ENCODE data around the gene CMPK2.
A peak's percentile ranks its signal among the peaks of the same experiment; 100 is the strongest.
"Not testable (repeated sequence)": the region's sequence is repeated elsewhere in the genome, so short reads cannot be mapped to it uniquely, and the experiment has no call there.

The CMPK2 gene

GRCh38 chr2:6880200-6880733 is 14.6 kb upstream of the CMPK2 start:
- no peak for DNase-seq

GRCh38 chr2:6879011-6879410 is 13.3 kb upstream of the CMPK2 start:
- DNase-seq = no peak

GRCh38 chr2:6878549-6878948 is 12.8 kb upstream of the CMPK2 start:
- DNase-seq = no peak

- peak; percentile 23 for DNase-seq
Observed at GRCh38 chr2:6877402-6878304, 11.9 kb upstream of the CMPK2 start, which contains the start of gene RSAD2. RSAD2 (plus strand) TSS chr2:6877777; CDS start chr2:6877801, 24 bp downstream.

GRCh38 chr2:6876309-6876708 is 10.6 kb upstream of the CMPK2 start:
- DNase-seq = no peak

GRCh38 chr2:6874032-6874431 is 8.3 kb upstream of the CMPK2 start:
- DNase-seq = no peak

- no peak for DNase-seq
Observed at GRCh38 chr2:6872394-6872793, 6.7 kb upstream of the CMPK2 start.

- DNase-seq = no peak
Observed at GRCh38 chr2:6866982-6867381, 1.3 kb upstream of the CMPK2 start.

- DNase-seq = peak; percentile 31
Observed at GRCh38 chr2:6866275-6866671, 566 bp upstream of the CMPK2 start.

- no peak for DNase-seq
Observed at GRCh38 chr2:6864923-6865345, 773 bp downstream of the CMPK2 start.

GRCh38 chr2:6864231-6864754 is 1.4 kb downstream of the CMPK2 start:
- DNase-seq = no peak

GRCh38 chr2:6863792-6864191 is 1.9 kb downstream of the CMPK2 start:
- DNase-seq = no peak

- DNase-seq = no peak
Observed at GRCh38 chr2:6860296-6860695, 5.4 kb downstream of the CMPK2 start.

- DNase-seq = not testable (repeated sequence)
Observed at GRCh38 chr2:6858466-6859027, 7.2 kb downstream of the CMPK2 start.

- no peak for DNase-seq
Observed at GRCh38 chr2:6856548-6856920, 9.2 kb downstream of the CMPK2 start.

- no peak for DNase-seq
Observed at GRCh38 chr2:6855860-6856547, 9.7 kb downstream of the CMPK2 start.

- no peak for DNase-seq
Observed at GRCh38 chr2:6854416-6854815, 11.3 kb downstream of the CMPK2 start.

GRCh38 chr2:6852195-6852594 is 13.5 kb downstream of the CMPK2 start:
- DNase-seq = no peak

GRCh38 chr2:6846967-6847681 is 18.6 kb downstream of the CMPK2 start:
- no peak for DNase-seq

GRCh38 chr2:6846540-6846939 is 19.2 kb downstream of the CMPK2 start:
- DNase-seq = no peak

- DNase-seq = no peak
Observed at GRCh38 chr2:6845903-6846302, 19.8 kb downstream of the CMPK2 start.

GRCh38 chr2:6845312-6845711 is 20.4 kb downstream of the CMPK2 start:
- no peak for DNase-seq
